Ectodermal cell (in vitro differentiated cells): ENCODE results near the gene NLRP1.
A peak's percentile ranks its signal among the peaks of the same experiment; 100 is the strongest.

Experiments used
- H3K27ac ChIP-seq: 2 replicates; pipeline ENCODE4 v1.7.0; 2013; ENCODE audit warnings: mild to moderate bottlenecking, low read depth, low read length; ENCODE audit not compliant: insufficient read depth, poor library complexity, severe bottlenecking
- H3K27me3 ChIP-seq: 2 replicates; pipeline ENCODE4 v1.7.0; 2013; ENCODE audit warnings: mild to moderate bottlenecking, low read length; ENCODE audit not compliant: insufficient read depth, control insufficient read depth, poor library complexity, severe bottlenecking
- H3K36me3 ChIP-seq: one replicate; pipeline ENCODE4 v1.7.0; 2013; ENCODE audit warnings: low read length; ENCODE audit not compliant: control insufficient read depth, insufficient read depth
- H3K4me1 ChIP-seq: one replicate; pipeline ENCODE4 v1.7.0; 2013; ENCODE audit warnings: low read length; ENCODE audit not compliant: control insufficient read depth, insufficient read depth
- H3K4me3 ChIP-seq: 2 replicates; pipeline ENCODE4 v1.7.0; 2013; ENCODE audit warnings: low read depth, low read length, control low read depth; ENCODE audit not compliant: insufficient read depth
- H3K9me3 ChIP-seq: 2 replicates; pipeline ENCODE4 v1.7.0; 2013; ENCODE audit warnings: mild to moderate bottlenecking, low read length, moderate library complexity; ENCODE audit not compliant: control insufficient read depth
- WGBS, 2 experiments: methylation state at CpG; one replicate each; pipeline ENCODE4 v1.1.7; 2013; ENCODE audit warnings: missing lambda C conversion rate in 2 of 2; 5-methylcytosine and 5-hydroxymethylcytosine counted together

NLRP1 gene

DNA sequence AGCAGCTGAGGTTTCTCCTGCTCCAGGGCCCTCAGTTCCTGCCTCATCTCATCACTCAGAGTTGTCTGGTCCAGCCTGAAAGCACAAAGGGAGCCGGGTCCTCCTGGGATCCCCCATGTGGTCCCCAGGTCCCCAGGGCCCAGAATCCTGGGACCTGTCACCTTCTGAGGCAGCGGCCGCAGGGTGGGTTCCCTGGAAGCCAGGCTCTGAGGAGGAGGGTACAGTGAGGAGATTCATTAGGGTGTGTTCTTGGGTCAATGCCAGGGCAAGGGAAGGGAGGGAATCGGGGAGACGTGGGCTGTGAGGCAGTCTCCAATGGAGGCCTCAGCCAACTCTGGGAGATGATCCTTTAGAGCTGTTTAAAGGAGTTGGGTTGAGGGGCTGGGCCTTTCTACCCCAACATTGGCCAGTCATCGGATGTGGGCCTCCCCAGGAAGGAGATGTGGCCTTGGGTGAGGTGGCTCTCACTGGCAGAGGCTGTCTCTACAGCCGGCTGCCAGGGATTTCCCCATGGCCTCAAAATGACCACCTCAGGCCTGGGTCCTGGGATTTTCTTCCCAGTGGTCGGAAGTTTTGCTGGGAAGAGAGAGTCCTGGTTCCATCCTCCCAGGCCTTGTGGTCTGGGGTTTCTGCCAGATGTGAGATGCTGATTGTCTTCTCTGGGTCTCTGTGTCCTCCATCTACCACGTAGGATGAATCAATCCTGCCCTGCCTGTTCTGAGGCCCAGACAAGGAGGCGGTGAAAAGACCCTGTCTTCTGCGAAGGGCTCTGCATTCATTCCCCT is 47.3 kb downstream of the NLRP1 start:
- Histone ChIP-seq H3K4me1 (no peaks in the 10 kb centered on the region), H3K9me3 (no peaks in the 10 kb centered on the region), H3K27me3 (no peaks in the 10 kb centered on the region), H3K27ac (no peak overlapping the region), H3K4me3 (no peak overlapping the region), H3K36me3 (no peaks in the 10 kb centered on the region)
- 91 to 93% methylated on average over 11 of the region's 11 CpGs for WGBS, 2 experiments

GRCh38 chr17:5535436-5535835 is 48.9 kb downstream of the NLRP1 start:
- Histone ChIP-seq H3K27me3 (no peaks in the 10 kb centered on the region), H3K9me3 (no peaks in the 10 kb centered on the region), H3K4me1 (no peaks in the 10 kb centered on the region), H3K27ac (no peak overlapping the region), H3K36me3 (no peaks in the 10 kb centered on the region), H3K4me3 (no peak overlapping the region)
- WGBS, 2 experiments = 94 to 97% methylated on average over 2 of the region's 2 CpGs

DNA sequence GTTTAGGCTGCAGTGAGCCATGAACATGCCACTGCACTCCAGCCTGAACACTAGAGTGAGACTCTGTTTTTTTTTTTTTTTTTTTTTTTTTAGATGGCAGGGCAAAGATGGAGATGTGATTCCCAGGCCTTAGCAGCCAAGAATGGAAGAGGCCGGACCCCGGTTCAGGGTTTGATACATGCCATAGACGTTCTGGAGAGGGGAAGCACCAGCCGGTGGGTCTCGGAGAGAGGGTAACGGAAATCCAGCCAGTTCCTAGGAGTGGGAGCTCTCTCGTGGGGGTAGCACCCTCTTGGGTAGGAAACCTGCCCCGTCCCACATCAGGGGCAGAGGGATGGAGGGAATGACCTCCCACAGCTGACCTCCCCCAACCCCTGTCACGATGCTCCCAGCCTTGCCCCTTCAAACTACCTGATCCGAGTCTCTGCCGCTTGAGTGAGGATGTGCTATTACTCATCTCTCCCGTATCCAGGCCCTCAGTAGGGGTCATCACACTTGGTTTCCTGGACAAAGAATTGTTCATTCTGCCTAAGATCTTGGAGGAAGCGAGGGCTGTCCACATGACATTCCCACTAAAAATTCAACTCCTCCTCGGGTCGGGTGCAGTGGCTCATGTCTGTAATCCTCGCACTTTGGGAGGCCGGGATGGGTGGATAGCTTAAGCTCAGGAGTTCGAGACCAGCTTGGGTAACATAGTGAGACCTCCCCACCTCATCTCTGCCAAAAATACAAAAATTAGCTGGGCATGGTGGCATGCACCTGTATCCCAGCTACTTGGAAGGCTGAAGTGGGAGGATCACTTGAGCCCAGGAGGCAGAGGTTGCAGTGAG is 50.6 kb downstream of the NLRP1 start:
- Histone ChIP-seq H3K27ac (no peak overlapping the region), H3K27me3 (no peaks in the 10 kb centered on the region), H3K4me3 (no peak overlapping the region), H3K9me3 (no peaks in the 10 kb centered on the region), H3K4me1 (no peaks in the 10 kb centered on the region), H3K36me3 (no peaks in the 10 kb centered on the region)
- WGBS, 2 experiments = 87 to 90% methylated on average over 18 of the region's 18 CpGs

DNA sequence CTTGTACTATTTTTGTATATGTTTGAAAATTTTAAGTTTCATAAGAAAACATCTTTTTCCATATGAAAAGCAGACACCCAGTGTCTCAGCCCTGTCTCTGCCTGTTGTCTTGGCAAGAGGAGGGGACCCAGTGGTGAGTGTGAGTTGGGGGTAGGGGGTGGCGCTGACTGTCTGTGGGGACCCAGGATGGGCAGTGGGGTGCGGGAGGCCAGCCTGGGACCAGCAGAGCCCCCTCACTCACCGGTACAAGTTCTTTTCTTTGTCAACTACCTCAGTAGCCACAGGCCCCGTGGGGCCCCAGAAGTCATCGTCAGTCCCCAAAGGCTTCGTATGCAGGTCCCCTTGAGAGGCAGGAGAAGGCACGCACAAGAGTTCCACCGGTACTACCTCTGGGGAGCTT is 51.7 kb downstream of the NLRP1 start:
- Histone ChIP-seq H3K27ac (no peak overlapping the region), H3K4me1 (peaks cover 2% of the 10 kb centered on the region), H3K27me3 (no peaks in the 10 kb centered on the region), H3K9me3 (no peaks in the 10 kb centered on the region), H3K4me3 (no peak overlapping the region), H3K36me3 (no peaks in the 10 kb centered on the region)
- WGBS, 2 experiments = 86 to 87% methylated on average over 8 of the region's 8 CpGs

DNA sequence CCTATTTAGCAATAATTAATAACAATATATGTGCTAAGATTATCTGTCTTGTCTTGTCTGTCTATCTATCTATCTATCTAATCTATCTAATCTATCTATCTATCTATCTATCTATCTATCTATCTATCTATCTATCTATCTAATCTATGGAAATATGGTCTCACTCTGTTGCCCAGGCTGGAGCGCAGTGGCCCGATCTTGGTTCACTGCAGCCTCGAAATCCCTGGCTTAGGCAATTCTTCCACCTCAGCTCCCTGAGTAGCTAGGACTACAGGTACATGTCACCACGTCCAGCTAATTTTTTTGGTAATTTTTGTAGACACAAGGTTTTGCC is 53.3 kb downstream of the NLRP1 start:
- H3K4me3 ChIP-seq = no peak overlapping the region
- H3K4me1 ChIP-seq = peaks cover 16% of the 10 kb centered on the region
- no peaks in the 10 kb centered on the region for H3K36me3 ChIP-seq
- H3K9me3 ChIP-seq = no peaks in the 10 kb centered on the region
- no peaks in the 10 kb centered on the region for H3K27me3 ChIP-seq
- WGBS, 2 experiments = 88 to 90% methylated on average over 4 of the region's 4 CpGs
- H3K27ac ChIP-seq = no peak overlapping the region

- Histone ChIP-seq H3K36me3 (no peaks in the 10 kb centered on the region), H3K9me3 (no peaks in the 10 kb centered on the region), H3K4me3 (no peak overlapping the region), H3K27me3 (no peaks in the 10 kb centered on the region), H3K4me1 (peaks cover 16% of the 10 kb centered on the region), H3K27ac (no peak overlapping the region)
- WGBS, 2 experiments = 89 to 92% methylated on average over 11 to 12 of the region's 12 CpGs
These were observed 53.8 kb downstream of the NLRP1 start for GRCh38 chr17:5530265-5531084.

- no peak overlapping the region for H3K4me3 ChIP-seq
These were observed 56.6 kb downstream of the NLRP1 start for GRCh38 chr17:5527601-5528250.

DNA sequence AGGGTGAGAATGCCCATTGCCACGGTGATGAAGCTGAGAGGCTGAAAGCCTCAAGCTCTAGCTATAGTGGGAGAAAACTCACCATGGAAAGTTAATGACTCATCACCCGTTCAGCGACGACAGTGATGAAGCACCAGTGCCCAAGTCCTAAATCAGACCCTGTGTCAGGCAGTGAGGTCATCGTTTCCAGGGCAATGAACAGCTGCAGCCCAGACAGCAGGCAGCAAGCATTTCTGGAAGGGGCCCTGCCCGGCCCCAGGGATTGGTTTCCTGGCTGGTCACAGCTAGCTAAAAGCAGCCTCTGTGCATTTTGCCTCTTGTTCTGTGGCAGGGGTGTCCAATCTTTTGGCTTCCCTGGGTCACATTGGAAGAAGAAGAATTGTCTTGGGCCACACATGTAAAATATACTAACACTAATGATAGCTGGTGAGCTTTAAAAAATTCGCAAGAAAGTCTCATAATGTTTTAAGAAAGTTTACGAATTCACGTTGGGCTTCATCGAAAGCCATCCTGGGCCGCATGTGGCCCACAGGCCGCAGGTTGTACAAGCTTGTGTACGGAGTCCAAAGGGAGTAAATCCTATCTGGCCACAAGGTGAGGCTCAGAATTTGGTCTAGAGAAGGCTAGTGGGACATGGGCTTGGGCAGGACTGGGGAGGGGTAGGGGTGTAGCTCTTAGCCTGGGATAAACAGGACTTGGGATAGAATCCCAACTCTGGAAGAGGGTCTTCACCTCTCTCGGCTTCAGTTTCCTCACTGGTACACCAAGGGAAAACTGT is 57.3 kb downstream of the NLRP1 start:
- no peaks in the 10 kb centered on the region for H3K36me3 ChIP-seq
- peak overlapping the region; percentile 78 for H3K27ac ChIP-seq
- 82 to 83% methylated on average over 14 of the region's 14 CpGs for WGBS, 2 experiments
- peaks cover 16% of the 10 kb centered on the region for H3K4me1 ChIP-seq
- no peaks in the 10 kb centered on the region for H3K9me3 ChIP-seq
- H3K4me3 ChIP-seq = no peak overlapping the region
- no peaks in the 10 kb centered on the region for H3K27me3 ChIP-seq

More at GRCh38 chr17:5527601-5528250, 56.6 kb downstream of the NLRP1 start:
- Histone ChIP-seq H3K4me1 (peaks cover 16% of the 10 kb centered on the region), H3K27me3 (no peaks in the 10 kb centered on the region), H3K9me3 (no peaks in the 10 kb centered on the region), H3K27ac (peak overlapping the region; percentile 78), H3K36me3 (no peaks in the 10 kb centered on the region)
- WGBS, 2 experiments = 94 to 97% methylated on average over 9 of the region's 9 CpGs

DNA sequence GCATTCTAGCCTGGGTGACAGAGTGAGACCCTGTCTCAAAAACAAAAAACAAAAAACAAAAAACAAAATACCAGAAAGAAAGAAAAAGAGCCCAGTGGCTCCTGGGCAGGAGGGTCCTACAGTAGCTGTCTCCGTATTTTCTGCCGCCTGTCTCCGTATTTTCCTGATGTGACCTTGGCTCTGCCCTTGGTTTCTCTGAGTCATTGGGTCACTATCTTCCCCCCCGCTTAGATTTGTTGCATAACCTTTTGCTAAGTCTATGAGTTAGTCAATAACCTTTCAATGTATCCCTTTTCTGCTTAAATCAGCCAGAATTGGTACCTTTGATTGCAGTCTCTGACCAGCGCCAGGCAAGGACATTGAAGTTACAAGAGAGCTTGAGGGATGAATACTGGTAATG is 61.1 kb downstream of the NLRP1 start:
- H3K27ac ChIP-seq = no peak overlapping the region
- no peak overlapping the region for H3K4me3 ChIP-seq
- no peaks in the 10 kb centered on the region for H3K36me3 ChIP-seq
- WGBS, 2 experiments = 93 to 94% methylated on average over 5 of the region's 5 CpGs
- H3K9me3 ChIP-seq = no peaks in the 10 kb centered on the region
- H3K4me1 ChIP-seq = peaks cover 16% of the 10 kb centered on the region
- H3K27me3 ChIP-seq = no peaks in the 10 kb centered on the region
